ENCODE results near the gene FAM111B. TPM values are rescaled to one million over a fixed set of nuclear protein-coding genes. Genes with fewer than 3 reads are reported as not detected.

FAM111B gene
- total RNA-seq, 1 donor from 2014 or later = under 0.01 TPM

DNA sequence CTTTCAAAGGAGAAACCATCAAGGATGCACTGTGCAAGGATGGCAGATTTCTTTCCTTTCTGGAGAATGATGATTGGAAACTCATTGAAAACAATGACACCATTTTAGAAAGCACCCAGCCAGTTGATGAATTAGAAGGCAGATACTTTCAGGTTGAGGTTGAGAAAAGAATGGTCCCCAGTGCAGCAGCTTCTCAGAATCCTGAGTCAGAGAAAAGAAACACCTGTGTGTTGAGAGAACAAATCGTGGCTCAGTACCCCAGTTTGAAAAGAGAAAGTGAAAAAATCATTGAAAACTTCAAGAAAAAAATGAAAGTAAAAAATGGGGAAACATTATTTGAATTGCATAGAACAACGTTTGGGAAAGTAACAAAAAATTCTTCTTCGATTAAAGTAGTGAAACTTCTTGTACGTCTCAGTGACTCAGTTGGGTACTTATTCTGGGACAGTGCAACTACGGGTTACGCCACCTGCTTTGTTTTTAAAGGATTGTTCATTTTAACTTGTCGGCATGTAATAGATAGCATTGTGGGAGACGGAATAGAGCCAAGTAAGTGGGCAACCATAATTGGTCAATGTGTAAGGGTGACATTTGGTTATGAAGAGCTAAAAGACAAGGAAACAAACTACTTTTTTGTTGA, 45.4 kb downstream of the FAM111B start:
- no peaks in the 10 kb centered on the region for H3K27me3 ChIP-seq (ENCODE audit: control insufficient read depth, insufficient read depth, low read length)
- DNase-seq (ENCODE audit: low read depth) (no peak), FAIRE-seq (no peak)
- H3K4me3 ChIP-seq (ENCODE audit: low read depth, low read length) = no peak overlapping the region
- H3K36me3 ChIP-seq (ENCODE audit: control insufficient read depth, insufficient read depth, low read length) = no peaks in the 10 kb centered on the region
- TF ChIP-seq, protein P1, sequence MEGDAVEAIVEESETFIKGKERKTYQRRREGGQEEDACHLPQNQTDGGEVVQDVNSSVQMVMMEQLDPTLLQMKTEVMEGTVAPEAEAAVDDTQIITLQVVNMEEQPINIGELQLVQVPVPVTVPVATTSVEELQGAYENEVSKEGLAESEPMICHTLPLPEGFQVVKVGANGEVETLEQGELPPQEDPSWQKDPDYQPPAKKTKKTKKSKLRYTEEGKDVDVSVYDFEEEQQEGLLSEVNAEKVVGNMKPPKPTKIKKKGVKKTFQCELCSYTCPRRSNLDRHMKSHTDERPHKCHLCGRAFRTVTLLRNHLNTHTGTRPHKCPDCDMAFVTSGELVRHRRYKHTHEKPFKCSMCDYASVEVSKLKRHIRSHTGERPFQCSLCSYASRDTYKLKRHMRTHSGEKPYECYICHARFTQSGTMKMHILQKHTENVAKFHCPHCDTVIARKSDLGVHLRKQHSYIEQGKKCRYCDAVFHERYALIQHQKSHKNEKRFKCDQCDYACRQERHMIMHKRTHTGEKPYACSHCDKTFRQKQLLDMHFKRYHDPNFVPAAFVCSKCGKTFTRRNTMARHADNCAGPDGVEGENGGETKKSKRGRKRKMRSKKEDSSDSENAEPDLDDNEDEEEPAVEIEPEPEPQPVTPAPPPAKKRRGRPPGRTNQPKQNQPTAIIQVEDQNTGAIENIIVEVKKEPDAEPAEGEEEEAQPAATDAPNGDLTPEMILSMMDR (IDR thresholded peaks at IDR 0.05; ENCODE audit: insufficient read depth, low read length, severe bottlenecking) = no peak

DNA sequence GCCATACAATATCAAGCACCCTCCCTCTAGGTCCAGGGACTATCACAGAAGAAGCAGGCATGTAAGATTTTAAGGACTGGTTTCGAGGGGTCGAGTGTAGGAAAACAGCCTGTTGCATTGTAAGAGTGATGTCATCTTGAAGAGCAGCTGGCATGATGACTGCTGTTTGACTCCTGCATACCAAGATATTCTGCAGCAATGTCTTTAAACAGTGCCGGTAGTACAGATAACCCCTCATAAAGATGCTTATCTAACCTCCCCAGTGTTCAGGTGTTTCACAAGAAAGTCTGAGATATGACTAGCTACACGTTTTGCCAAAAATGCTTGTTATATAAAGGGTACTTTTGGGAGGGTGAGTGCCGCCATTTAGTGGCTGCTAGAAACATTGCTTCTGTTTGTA, 47.6 kb downstream of the FAM111B start:
- TF ChIP-seq, protein P1 (IDR thresholded peaks at IDR 0.05; ENCODE audit: insufficient read depth, low read length, severe bottlenecking) = no peak
- FAIRE-seq = no peak
- DNase-seq (ENCODE audit: low read depth) = no peak

DNA sequence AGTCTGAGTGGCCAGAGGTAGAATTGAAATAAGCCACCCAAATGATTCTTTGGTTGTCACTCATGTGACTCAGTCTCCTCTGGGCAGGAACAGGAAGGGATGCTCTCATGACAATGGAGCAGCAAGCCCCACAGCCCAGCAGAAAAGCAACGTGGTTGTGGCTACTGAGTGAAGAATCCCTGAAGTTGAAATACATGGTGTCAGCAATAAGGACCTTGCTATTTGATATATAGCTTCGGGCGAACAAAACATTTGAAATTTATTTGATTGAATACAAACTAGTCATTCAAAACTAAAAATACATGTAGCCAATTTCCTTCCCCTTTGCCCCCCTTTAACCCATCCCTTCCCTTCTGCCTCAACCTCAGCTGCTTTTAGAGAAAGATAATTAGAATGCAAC, 50.4 kb downstream of the FAM111B start:
- FAIRE-seq (no peak), DNase-seq (ENCODE audit: low read depth) (no peak)
- H3K4me3 ChIP-seq (ENCODE audit: low read depth, low read length) = no peak overlapping the region
- no peaks in the 10 kb centered on the region for H3K27me3 ChIP-seq (ENCODE audit: control insufficient read depth, insufficient read depth, low read length)
- TF ChIP-seq, protein P1 (IDR thresholded peaks at IDR 0.05; ENCODE audit: insufficient read depth, low read length, severe bottlenecking) = no peak
- no peaks in the 10 kb centered on the region for H3K36me3 ChIP-seq (ENCODE audit: control insufficient read depth, insufficient read depth, low read length)

More for the DNA sequence above, 47.6 kb downstream of the FAM111B start:
- H3K27me3 ChIP-seq (ENCODE audit: control insufficient read depth, insufficient read depth, low read length) = no peaks in the 10 kb centered on the region
- no peak overlapping the region for H3K4me3 ChIP-seq (ENCODE audit: low read depth, low read length)
- H3K36me3 ChIP-seq (ENCODE audit: control insufficient read depth, insufficient read depth, low read length) = no peaks in the 10 kb centered on the region

DNA sequence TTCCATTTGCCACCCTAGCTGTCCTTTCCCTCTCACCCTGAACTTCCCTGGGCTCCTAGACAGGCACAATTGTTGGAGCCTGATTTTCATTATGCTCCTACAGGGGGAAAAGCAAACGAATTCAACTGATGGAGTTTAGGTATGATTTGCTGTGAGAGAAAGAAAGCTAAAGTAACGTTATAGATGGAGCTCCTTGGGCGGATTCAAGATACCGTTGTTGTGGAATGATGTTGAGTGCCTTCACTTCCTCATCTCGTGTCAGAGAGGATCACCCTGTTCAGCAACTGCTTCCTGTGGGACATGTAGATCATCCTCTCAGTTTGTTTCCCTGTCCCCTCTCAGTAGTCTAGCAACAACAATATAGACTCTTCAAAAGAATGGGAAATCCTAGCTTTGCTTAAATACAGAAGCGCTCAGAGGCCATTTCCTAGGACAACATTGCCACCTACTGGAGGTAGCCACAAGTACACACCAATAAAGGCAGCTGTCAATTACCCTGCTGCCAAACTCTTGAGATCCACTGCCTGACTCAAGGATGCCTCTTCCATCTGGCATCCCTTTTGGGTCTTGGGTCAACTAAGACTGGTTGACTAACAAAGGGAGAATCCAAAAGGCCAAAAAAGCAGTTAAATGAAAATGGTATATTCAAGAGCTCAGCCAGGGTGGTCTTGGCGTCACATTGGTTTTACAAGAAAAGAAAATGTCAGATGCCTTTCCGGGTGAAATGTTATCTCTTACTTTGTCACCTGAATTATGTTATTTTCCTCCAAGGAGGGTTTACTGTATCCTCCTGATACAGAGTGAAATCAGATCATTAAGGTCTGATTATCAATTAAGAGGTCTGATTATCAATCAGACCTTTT, 51.4 kb downstream of the FAM111B start:
- no peaks in the 10 kb centered on the region for H3K27me3 ChIP-seq (ENCODE audit: control insufficient read depth, insufficient read depth, low read length)
- peak; percentile 85 for FAIRE-seq
- DNase-seq (ENCODE audit: low read depth) = peak; percentile 62
- no peaks in the 10 kb centered on the region for H3K36me3 ChIP-seq (ENCODE audit: control insufficient read depth, insufficient read depth, low read length)
- TF ChIP-seq, protein P1 (IDR thresholded peaks at IDR 0.05; ENCODE audit: insufficient read depth, low read length, severe bottlenecking) = peak; percentile 79
- H3K4me3 ChIP-seq (ENCODE audit: low read depth, low read length) = no peak overlapping the region

DNA sequence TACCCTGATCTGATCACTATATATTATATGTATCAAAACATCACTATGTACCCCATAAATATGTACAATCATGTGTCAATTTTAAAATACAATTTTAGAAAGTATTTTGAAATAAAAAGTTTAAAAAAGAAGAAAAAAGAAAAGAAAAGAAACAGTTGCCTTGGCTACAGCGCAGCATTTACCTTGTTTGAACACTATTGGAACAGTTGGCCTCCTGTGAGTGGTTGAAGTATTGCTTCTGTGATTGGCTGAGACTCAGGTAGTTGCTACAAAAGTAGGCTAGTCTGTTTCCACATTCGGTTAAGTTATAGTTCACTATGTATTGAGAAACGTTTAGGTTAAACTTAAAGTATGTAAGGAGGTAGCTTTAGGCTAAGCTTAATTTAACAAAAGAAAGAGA, 57.0 kb downstream of the FAM111B start:
- Histone ChIP-seq H3K4me3 (ENCODE audit: low read depth, low read length) (no peak overlapping the region), H3K27me3 (ENCODE audit: control insufficient read depth, insufficient read depth, low read length) (no peaks in the 10 kb centered on the region), H3K36me3 (ENCODE audit: control insufficient read depth, insufficient read depth, low read length) (no peaks in the 10 kb centered on the region)
- DNase-seq (ENCODE audit: low read depth) (no peak), FAIRE-seq (no peak)
- TF ChIP-seq, protein P1 (IDR thresholded peaks at IDR 0.05; ENCODE audit: insufficient read depth, low read length, severe bottlenecking) = no peak

All from bronchial epithelial cell (primary cell).